ENCODE data around the gene TRIO. TPM values are rescaled to one million over a fixed set of nuclear protein-coding genes. Genes with fewer than 3 reads are reported as not detected.
A peak's percentile ranks its signal among the peaks of the same experiment; 100 is the strongest.

TRIO gene
- total and polyA plus RNA-seq, 11 donors: 35.2 to 99.1 (median 58.4) TPM

DNA sequence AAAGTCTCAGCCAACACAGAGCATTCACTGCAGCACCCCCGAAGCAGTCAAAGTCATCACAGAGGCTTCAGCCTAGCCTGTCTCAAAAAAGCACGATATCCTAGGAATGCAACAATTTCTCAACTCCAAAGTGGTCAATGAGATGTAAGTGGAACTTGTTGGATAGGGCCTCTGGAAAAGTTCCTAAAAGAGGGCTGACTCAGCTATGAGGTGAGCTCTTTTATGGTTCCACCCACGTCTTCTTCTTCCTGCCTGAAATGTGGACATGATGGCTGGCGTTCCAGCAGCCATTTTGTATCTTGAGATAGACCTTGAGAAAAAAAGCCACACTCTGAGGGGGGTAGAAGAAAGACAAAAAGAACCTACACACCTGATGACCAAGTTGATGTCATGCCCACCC, 32.5 kb upstream of the TRIO start:
- ATAC-seq (no peak), DNase-seq (no peak)
- Histone ChIP-seq H3K27ac (no peak overlapping the region), H3K4me1 (peaks cover 0 to 32% (median 9%) of the 10 kb centered on the region in 12 donors), H3K36me3 (no peaks in the 10 kb centered on the region), H3K27me3 (no peaks in the 10 kb centered on the region), H3K9me3 (no peaks in the 10 kb centered on the region), H3K4me3 (no peak overlapping the region)
- intact Hi-C loops (cut with DNase I): loop anchor here in 2 of 10 donors (2.0 to 5.0 kb wide), 2 partner anchors 37 to 160 kb away; no protein-coding TSS in a partner anchor
- TF ChIP-seq POLR2A (IDR thresholded peaks at IDR 0.05): no peak
- TF ChIP-seq, protein P1, sequence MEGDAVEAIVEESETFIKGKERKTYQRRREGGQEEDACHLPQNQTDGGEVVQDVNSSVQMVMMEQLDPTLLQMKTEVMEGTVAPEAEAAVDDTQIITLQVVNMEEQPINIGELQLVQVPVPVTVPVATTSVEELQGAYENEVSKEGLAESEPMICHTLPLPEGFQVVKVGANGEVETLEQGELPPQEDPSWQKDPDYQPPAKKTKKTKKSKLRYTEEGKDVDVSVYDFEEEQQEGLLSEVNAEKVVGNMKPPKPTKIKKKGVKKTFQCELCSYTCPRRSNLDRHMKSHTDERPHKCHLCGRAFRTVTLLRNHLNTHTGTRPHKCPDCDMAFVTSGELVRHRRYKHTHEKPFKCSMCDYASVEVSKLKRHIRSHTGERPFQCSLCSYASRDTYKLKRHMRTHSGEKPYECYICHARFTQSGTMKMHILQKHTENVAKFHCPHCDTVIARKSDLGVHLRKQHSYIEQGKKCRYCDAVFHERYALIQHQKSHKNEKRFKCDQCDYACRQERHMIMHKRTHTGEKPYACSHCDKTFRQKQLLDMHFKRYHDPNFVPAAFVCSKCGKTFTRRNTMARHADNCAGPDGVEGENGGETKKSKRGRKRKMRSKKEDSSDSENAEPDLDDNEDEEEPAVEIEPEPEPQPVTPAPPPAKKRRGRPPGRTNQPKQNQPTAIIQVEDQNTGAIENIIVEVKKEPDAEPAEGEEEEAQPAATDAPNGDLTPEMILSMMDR (IDR thresholded peaks at IDR 0.05): no peak
- WGBS, 4 donors: 76 to 94% (median 87%) methylated on average over 4 of the region's 4 CpGs

DNA sequence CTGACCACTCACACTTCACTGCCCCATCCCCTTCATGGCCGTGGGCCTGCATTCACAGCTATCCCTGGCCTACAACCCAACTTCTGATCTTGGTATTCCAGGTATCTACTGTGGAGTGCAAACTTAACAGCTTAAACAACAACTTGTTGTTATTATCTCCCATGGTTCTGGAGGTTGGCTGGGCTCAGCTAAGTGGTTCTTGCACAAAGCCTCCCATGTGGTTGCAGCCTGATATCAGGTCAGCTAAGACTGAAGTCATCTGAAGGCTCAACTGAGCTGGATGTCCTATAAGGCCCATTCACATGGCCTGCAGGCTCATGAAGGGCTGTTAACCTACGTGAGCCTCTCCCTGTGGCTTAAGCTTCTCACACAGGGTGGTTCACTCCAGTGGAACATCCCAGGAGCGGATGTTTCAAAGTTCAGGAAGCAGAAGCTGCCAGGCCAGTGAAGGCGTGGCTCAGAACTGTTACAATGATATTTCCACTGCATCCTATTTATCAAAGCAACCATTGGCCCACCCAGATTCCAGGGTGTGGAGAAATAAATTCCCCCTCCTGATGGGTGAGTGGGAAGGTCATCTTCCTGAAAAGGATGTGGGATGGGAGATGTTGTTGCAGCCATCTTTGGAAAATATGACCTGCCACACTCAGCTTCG, 30.0 kb upstream of the TRIO start:
- ATAC-seq: peak; percentile 17 to 88 (median 76)
- Histone ChIP-seq H3K4me1 (peaks cover 0 to 31% (median 8%) of the 10 kb centered on the region in 12 donors), H3K27ac (peak overlapping the region in 9 of 12 donors; percentile 20 to 68 (median 58)), H3K4me3 (no peak overlapping the region), H3K27me3 (no peaks in the 10 kb centered on the region), H3K9me3 (no peaks in the 10 kb centered on the region), H3K36me3 (no peaks in the 10 kb centered on the region)
- intact Hi-C loops (cut with DNase I): loop anchor here in 1 of 10 donors (5.0 kb wide), 1 partner anchor 34 kb away; no protein-coding TSS in a partner anchor
- WGBS, 4 donors: 67 to 79% (median 70%) methylated on average over 5 of the region's 5 CpGs
- no peak for TF ChIP-seq POLR2A (IDR thresholded peaks at IDR 0.05)
- TF ChIP-seq, protein P1 (IDR thresholded peaks at IDR 0.05): no peak
- peak in 4 of 5 donors; percentile 43 to 73 (median 52) for DNase-seq

GRCh38 chr5:14114615-14115251, 28.4 kb upstream of the TRIO start:
- Histone ChIP-seq H3K9me3 (no peaks in the 10 kb centered on the region), H3K36me3 (no peaks in the 10 kb centered on the region), H3K4me3 (no peak overlapping the region), H3K27me3 (no peaks in the 10 kb centered on the region), H3K4me1 (peaks cover 0 to 38% (median 13%) of the 10 kb centered on the region in 12 donors), H3K27ac (peak overlapping the region in 5 of 12 donors; percentile 17 to 68 (median 66))
- ATAC-seq (no peak), DNase-seq (no peak)
- TF ChIP-seq, protein P1 (IDR thresholded peaks at IDR 0.05): no peak
- TF ChIP-seq POLR2A (IDR thresholded peaks at IDR 0.05): no peak
- intact Hi-C loops (cut with DNase I): loop anchor here in 1 of 10 donors (5.0 kb wide), 1 partner anchor 33 kb away; no protein-coding TSS in a partner anchor
- WGBS, 4 donors: 62 to 78% (median 74%) methylated on average over 4 of the region's 4 CpGs

GRCh38 chr5:14115323-14115895, 27.7 kb upstream of the TRIO start:
- Histone ChIP-seq H3K27me3 (no peaks in the 10 kb centered on the region), H3K4me3 (no peak overlapping the region), H3K27ac (peak overlapping the region in 1 of 12 donors; percentile 68), H3K9me3 (no peaks in the 10 kb centered on the region), H3K36me3 (no peaks in the 10 kb centered on the region), H3K4me1 (peaks cover 0 to 38% (median 13%) of the 10 kb centered on the region in 12 donors)
- ATAC-seq: no peak
- no peak for DNase-seq
- no peak for TF ChIP-seq POLR2A (IDR thresholded peaks at IDR 0.05)
- TF ChIP-seq, protein P1 (IDR thresholded peaks at IDR 0.05): no peak
- intact Hi-C loops (cut with DNase I): no loop called here
- WGBS, 4 donors: 87 to 93% (median 92%) methylated on average over 7 of the region's 7 CpGs
